Measurements from ENCODE around the gene PAPLN.

DNA sequence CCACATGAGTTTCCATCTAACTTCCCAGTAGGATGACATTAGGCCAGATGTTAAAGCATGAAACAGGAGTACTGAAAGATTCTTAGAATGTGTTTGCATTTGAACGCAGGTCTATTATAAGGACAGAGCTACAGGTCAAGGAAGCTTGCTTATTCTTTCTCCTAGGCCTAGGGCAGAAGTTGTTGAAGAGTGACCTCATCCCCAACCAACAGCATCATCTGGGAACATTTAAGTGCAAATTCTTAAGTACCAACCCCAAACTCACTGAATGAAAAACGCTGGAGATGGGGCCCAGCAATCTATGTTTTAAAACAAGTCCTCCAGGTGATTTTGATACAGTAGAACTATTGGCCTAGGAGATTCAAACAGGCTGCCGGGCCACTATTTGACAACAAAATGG lies 52.4 kb downstream of the PAPLN start:
- TF ChIP-seq EZH2phosphoT487 (conservative IDR thresholded peaks at IDR 0.05; ENCODE audit: low read length) = no peak
- TF ChIP-seq, protein P1, sequence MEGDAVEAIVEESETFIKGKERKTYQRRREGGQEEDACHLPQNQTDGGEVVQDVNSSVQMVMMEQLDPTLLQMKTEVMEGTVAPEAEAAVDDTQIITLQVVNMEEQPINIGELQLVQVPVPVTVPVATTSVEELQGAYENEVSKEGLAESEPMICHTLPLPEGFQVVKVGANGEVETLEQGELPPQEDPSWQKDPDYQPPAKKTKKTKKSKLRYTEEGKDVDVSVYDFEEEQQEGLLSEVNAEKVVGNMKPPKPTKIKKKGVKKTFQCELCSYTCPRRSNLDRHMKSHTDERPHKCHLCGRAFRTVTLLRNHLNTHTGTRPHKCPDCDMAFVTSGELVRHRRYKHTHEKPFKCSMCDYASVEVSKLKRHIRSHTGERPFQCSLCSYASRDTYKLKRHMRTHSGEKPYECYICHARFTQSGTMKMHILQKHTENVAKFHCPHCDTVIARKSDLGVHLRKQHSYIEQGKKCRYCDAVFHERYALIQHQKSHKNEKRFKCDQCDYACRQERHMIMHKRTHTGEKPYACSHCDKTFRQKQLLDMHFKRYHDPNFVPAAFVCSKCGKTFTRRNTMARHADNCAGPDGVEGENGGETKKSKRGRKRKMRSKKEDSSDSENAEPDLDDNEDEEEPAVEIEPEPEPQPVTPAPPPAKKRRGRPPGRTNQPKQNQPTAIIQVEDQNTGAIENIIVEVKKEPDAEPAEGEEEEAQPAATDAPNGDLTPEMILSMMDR (IDR thresholded peaks at IDR 0.05; ENCODE audit: insufficient read depth, low read length, poor library complexity, severe bottlenecking) = no peak

All from SU-DHL-6 (cell line).